GM12878 (cell line): ENCODE data around the gene PROB1. TPM values are rescaled to one million over a fixed set of nuclear protein-coding genes. Genes with fewer than 3 reads are reported as not detected.
A peak's percentile ranks its signal among the peaks of the same experiment; 100 is the strongest.

Experiments used
- CEBPB ChIP-seq, 2 experiments: fragments of 150-350 bp in 1 of 2; IDR thresholded peaks; 2 replicates each; pipeline ENCODE4 v1.6.1; 2012 to 2014; ENCODE audit warnings: low read depth in 2 of 2, low read length in 2 of 2, borderline replicate concordance in 1 of 2, inconsistent platforms in 1 of 2
- EED ChIP-seq: sonication (generic); IDR thresholded peaks from 2 replicates; pipeline ENCODE4 v1.6.1; 2016; ENCODE audit warnings: antibody characterized with exemption, low read depth
- EGR1 ChIP-seq, 2 experiments: IDR thresholded peaks; 1 replicate in 1 of 2; 2 replicates in 1 of 2; pipeline ENCODE4 v1.6.1; 2011 to 2012; ENCODE audit warnings: low read depth in 2 of 2, low read length in 2 of 2, borderline replicate concordance in 1 of 2, mild to moderate bottlenecking in 1 of 2, moderate library complexity in 1 of 2
- KLF5 ChIP-seq: fragments of 450-650 bp; IDR thresholded peaks from 2 replicates; pipeline ENCODE4 v1.6.1; 2014; ENCODE audit warnings: mild to moderate bottlenecking; ENCODE audit not compliant: partially characterized antibody
- NR2F1 ChIP-seq: fragments of 450-650 bp; conservative IDR thresholded peaks from 2 replicates; pipeline ENCODE4 v1.6.1; 2017; ENCODE audit warnings: mild to moderate bottlenecking
- RAD21 ChIP-seq: IDR thresholded peaks from 2 replicates; pipeline ENCODE4 v1.6.1; 2011; ENCODE audit warnings: mild to moderate bottlenecking, low read depth, low read length, moderate library complexity; ENCODE audit not compliant: insufficient read depth
- SMC3 ChIP-seq: IDR thresholded peaks from 2 replicates; pipeline ENCODE4 v1.6.1; 2011; ENCODE audit warnings: low read length, improper control_type of control experiment, borderline replicate concordance
- polyA plus RNA-seq, 11 experiments: library from polyadenylated mRNA; depleted of rRNA in 4 of 11; unstranded in 6 of 11; stranded (reverse) in 5 of 11; fragments of >200 nt; fragmentation: Nextera tagmentation in 4 of 11; fragmentation: Illumina TruSeq in 1 of 11; extraction: Ambion mirVana in 4 of 11; extraction: Trizol in 1 of 11; gene quantifications; 1 replicate in 1 of 11; 2 replicates in 10 of 11; pipeline versions ENCODE4 v1.2.1 to v1.2.3, GENCODE V29; 2011 to 2016; ENCODE audit warnings: inconsistent platforms in 2 of 11, missing spikeins in 2 of 11, low read depth in 1 of 11
- total RNA-seq, 4 experiments: library from RNA; depleted of rRNA in 3 of 4; stranded (reverse); fragments of >200 nt in 3 of 4; fragmentation: Illumina TruSeq in 1 of 4; extraction: Trizol in 1 of 4; gene quantifications; 2 replicates each; pipeline versions ENCODE4 v1.2.1 to v1.2.3, GENCODE V29; 2013 to 2021
- TF ChIP-seq, protein P1 (sequence below): fragments of 450-650 bp; IDR thresholded peaks from 2 replicates; pipeline ENCODE4 v1.6.1; 2017; ENCODE audit warnings: low read depth, mild to moderate bottlenecking, moderate library complexity
- TF ChIP-seq, protein P2 (sequence below): fragments of 450-650 bp; IDR thresholded peaks from 2 replicates; pipeline ENCODE4 v1.6.1; 2017; ENCODE audit warnings: mild to moderate bottlenecking, moderate library complexity

Gene PROB1
- total and polyA plus RNA-seq, 10 of the 15 experiments (the other 5 are each of a cell fraction or from before 2014, with no cell fraction given), result 0.14 to 8.1 (median 2.9) TPM

DNA sequence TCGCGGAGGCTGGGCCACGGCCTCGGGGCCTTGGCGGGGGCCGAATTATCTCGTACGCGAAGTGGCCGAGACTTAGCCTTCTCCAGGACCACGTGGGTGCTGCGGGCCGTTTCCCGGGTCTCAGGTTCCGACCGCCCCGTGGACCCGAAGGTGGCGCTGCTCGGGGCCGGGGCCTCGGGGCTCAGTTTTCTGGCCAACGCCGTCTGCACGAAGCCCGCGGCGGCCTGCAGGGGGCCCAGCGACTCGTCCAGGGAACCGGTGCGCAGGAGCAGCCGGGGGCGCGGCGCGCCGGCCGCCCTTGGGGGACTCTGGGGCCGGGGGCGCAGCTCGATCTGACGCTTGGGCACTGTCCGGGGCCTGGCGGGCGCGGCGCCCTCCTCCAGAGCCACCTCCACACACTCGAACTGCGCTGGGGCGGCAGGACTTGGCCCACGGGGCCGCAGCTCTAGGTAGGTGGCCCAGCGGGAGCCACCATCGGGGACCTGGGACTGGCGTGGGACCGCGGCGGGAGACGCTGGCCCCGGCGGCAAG lies 716 bp downstream of the PROB1 start (continued):
- TF ChIP-seq EGR1 (IDR thresholded peaks at IDR 0.05; ENCODE audit: borderline replicate concordance in 1 of 2, low read depth in 2 of 2, low read length in 2 of 2), result peak in 1 of 2 experiments; percentile 1; a peak in 1 of 3 replicates
- TF ChIP-seq, protein P1, sequence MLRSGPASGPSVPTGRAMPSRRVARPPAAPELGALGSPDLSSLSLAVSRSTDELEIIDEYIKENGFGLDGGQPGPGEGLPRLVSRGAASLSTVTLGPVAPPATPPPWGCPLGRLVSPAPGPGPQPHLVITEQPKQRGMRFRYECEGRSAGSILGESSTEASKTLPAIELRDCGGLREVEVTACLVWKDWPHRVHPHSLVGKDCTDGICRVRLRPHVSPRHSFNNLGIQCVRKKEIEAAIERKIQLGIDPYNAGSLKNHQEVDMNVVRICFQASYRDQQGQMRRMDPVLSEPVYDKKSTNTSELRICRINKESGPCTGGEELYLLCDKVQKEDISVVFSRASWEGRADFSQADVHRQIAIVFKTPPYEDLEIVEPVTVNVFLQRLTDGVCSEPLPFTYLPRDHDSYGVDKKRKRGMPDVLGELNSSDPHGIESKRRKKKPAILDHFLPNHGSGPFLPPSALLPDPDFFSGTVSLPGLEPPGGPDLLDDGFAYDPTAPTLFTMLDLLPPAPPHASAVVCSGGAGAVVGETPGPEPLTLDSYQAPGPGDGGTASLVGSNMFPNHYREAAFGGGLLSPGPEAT, result no peak
- TF ChIP-seq, protein P2, sequence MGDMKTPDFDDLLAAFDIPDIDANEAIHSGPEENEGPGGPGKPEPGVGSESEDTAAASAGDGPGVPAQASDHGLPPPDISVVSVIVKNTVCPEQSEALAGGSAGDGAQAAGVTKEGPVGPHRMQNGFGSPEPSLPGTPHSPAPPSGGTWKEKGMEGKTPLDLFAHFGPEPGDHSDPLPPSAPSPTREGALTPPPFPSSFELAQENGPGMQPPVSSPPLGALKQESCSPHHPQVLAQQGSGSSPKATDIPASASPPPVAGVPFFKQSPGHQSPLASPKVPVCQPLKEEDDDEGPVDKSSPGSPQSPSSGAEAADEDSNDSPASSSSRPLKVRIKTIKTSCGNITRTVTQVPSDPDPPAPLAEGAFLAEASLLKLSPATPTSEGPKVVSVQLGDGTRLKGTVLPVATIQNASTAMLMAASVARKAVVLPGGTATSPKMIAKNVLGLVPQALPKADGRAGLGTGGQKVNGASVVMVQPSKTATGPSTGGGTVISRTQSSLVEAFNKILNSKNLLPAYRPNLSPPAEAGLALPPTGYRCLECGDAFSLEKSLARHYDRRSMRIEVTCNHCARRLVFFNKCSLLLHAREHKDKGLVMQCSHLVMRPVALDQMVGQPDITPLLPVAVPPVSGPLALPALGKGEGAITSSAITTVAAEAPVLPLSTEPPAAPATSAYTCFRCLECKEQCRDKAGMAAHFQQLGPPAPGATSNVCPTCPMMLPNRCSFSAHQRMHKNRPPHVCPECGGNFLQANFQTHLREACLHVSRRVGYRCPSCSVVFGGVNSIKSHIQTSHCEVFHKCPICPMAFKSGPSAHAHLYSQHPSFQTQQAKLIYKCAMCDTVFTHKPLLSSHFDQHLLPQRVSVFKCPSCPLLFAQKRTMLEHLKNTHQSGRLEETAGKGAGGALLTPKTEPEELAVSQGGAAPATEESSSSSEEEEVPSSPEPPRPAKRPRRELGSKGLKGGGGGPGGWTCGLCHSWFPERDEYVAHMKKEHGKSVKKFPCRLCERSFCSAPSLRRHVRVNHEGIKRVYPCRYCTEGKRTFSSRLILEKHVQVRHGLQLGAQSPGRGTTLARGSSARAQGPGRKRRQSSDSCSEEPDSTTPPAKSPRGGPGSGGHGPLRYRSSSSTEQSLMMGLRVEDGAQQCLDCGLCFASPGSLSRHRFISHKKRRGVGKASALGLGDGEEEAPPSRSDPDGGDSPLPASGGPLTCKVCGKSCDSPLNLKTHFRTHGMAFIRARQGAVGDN, result peak; percentile 79
- 0 out of 2 replicates have a peak, but pooled peaks have one; percentile 42 for TF ChIP-seq NR2F1
- no peak for TF ChIP-seq EED
- TF ChIP-seq CEBPB (IDR thresholded peaks at IDR 0.05; ENCODE audit: borderline replicate concordance in 1 of 2, low read depth in 2 of 2, low read length in 2 of 2), result no peak
- TF ChIP-seq RAD21, result peak; percentile 39; the same call in 1 of the 2 replicates
- TF ChIP-seq SMC3, result peak; percentile 17; the same call in 1 of the 2 replicates
- TF ChIP-seq KLF5, result peak; percentile 51
